ENCODE results near the gene MDH1.

MDH1 gene

DNA sequence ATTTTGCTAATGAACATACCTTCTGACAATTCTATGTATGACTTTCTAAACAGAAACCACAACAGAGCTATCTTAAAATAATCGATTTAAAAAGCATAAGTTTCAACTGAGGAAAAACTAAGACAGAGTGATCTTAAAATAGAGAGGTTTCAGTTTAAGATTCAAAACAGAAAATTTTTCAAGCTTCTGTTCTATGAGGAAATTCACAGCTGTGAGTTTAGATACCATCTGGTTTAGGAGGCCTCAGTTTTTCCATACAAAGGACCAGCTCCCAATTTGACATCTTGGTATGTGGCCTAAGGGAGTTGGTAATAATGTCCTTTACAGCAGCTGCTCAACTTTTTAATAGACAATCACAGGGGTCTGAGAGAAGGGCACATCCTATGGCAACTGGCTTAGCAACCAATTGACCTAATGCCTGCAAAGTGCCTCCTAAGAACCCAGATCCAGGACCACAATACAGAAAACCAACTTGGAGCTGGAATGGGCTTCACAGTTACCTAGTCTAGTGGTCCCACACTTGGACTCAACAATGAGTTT is 39.7 kb downstream of the MDH1 start:
- TF ChIP-seq SIN3A (IDR thresholded peaks at IDR 0.05; ENCODE audit: borderline replicate concordance, insufficient read depth, low read length) (no peak), TAF1 (IDR thresholded peaks at IDR 0.05; ENCODE audit: borderline replicate concordance, insufficient read depth, low read length) (no peak), POLR2AphosphoS5 (IDR thresholded peaks at IDR 0.05; ENCODE audit: low read depth, low read length) (no peak), FOXP2 (optimal IDR thresholded peaks at IDR 0.05; ENCODE audit: borderline replicate concordance, extremely low read depth, extremely low read length, insufficient read depth) (no peak)
- TF ChIP-seq, protein P1, sequence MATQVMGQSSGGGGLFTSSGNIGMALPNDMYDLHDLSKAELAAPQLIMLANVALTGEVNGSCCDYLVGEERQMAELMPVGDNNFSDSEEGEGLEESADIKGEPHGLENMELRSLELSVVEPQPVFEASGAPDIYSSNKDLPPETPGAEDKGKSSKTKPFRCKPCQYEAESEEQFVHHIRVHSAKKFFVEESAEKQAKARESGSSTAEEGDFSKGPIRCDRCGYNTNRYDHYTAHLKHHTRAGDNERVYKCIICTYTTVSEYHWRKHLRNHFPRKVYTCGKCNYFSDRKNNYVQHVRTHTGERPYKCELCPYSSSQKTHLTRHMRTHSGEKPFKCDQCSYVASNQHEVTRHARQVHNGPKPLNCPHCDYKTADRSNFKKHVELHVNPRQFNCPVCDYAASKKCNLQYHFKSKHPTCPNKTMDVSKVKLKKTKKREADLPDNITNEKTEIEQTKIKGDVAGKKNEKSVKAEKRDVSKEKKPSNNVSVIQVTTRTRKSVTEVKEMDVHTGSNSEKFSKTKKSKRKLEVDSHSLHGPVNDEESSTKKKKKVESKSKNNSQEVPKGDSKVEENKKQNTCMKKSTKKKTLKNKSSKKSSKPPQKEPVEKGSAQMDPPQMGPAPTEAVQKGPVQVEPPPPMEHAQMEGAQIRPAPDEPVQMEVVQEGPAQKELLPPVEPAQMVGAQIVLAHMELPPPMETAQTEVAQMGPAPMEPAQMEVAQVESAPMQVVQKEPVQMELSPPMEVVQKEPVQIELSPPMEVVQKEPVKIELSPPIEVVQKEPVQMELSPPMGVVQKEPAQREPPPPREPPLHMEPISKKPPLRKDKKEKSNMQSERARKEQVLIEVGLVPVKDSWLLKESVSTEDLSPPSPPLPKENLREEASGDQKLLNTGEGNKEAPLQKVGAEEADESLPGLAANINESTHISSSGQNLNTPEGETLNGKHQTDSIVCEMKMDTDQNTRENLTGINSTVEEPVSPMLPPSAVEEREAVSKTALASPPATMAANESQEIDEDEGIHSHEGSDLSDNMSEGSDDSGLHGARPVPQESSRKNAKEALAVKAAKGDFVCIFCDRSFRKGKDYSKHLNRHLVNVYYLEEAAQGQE (IDR thresholded peaks at IDR 0.05; ENCODE audit: insufficient read depth in 1 of 2, low read depth in 2 of 2, low read length in 2 of 2): no peak

DNA sequence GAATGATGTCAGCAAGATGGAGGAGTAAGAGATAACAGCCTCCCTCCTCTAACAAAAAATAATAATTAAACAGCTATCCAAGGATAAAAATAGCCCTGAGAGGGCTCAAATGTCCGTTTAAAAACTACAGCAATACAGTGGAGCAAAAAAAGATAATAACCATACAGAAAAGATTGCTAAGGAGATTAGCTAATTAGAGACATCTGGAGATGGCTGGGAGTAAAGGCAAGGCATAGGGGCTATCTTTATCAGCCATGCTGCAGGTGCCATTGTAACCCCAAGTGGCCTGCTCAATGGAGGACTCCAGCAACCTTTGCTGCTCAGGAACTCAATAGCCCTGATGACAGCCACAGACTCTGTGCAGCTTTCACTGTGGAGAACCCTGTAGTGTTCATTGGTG is 42.7 kb downstream of the MDH1 start:
- TF ChIP-seq, protein P1 (IDR thresholded peaks at IDR 0.05; ENCODE audit: insufficient read depth in 1 of 2, low read depth in 2 of 2, low read length in 2 of 2): no peak
- TF ChIP-seq SIN3A (IDR thresholded peaks at IDR 0.05; ENCODE audit: borderline replicate concordance, insufficient read depth, low read length) (no peak), POLR2AphosphoS5 (IDR thresholded peaks at IDR 0.05; ENCODE audit: low read depth, low read length) (no peak), TAF1 (IDR thresholded peaks at IDR 0.05; ENCODE audit: borderline replicate concordance, insufficient read depth, low read length) (no peak)

DNA sequence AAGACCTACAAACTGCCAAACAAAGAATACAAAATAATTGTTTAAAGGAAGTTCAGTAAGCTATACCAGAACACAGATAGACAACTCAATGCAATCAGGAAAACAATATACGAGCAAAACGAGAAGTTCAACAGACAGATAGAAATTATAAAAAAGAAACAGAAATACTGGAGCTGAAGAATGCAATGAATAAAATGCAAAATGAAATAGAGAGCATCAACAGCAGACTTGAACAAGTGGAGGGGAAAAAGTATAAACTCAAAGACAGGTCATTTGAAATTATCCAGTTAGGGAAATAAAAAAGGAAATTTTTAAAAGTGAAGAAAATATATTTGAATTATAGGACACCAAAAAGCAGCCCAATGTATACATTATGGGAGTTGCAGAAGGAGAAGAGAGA is 43.6 kb downstream of the MDH1 start:
- TF ChIP-seq, protein P1 (IDR thresholded peaks at IDR 0.05; ENCODE audit: insufficient read depth in 1 of 2, low read depth in 2 of 2, low read length in 2 of 2): no peak
- TF ChIP-seq TAF1 (IDR thresholded peaks at IDR 0.05; ENCODE audit: borderline replicate concordance, insufficient read depth, low read length): no peak
- TF ChIP-seq SIN3A (IDR thresholded peaks at IDR 0.05; ENCODE audit: borderline replicate concordance, insufficient read depth, low read length): no peak
- no peak for TF ChIP-seq FOXP2 (optimal IDR thresholded peaks at IDR 0.05; ENCODE audit: borderline replicate concordance, extremely low read depth, extremely low read length, insufficient read depth)
- no peak for TF ChIP-seq POLR2AphosphoS5 (IDR thresholded peaks at IDR 0.05; ENCODE audit: low read depth, low read length)

DNA sequence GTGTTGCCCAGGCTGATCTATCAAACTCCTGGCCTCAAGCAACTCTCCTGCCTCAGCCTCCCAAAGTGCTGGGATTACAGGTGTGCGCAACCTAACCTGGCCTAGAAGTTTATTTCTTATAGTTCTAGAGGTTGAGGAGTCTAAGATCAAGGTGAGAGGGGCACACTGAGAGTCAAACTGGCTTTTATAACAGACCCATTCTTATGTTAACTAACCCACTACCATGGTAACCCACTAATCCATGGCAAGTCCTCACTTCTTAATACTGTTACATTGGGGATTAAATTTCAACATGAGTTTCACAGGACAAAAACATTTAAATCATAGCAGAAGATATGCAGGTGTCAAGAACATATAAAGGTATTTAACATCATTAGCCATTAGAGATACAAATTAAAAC is 50.6 kb downstream of the MDH1 start:
- TF ChIP-seq, protein P1 (IDR thresholded peaks at IDR 0.05; ENCODE audit: insufficient read depth in 1 of 2, low read depth in 2 of 2, low read length in 2 of 2): no peak
- no peak for TF ChIP-seq FOXP2 (optimal IDR thresholded peaks at IDR 0.05; ENCODE audit: borderline replicate concordance, extremely low read depth, extremely low read length, insufficient read depth)
- no peak for TF ChIP-seq POLR2AphosphoS5 (IDR thresholded peaks at IDR 0.05; ENCODE audit: low read depth, low read length)
- no peak for TF ChIP-seq SIN3A (IDR thresholded peaks at IDR 0.05; ENCODE audit: borderline replicate concordance, insufficient read depth, low read length)
- no peak for TF ChIP-seq TAF1 (IDR thresholded peaks at IDR 0.05; ENCODE audit: borderline replicate concordance, insufficient read depth, low read length)

DNA sequence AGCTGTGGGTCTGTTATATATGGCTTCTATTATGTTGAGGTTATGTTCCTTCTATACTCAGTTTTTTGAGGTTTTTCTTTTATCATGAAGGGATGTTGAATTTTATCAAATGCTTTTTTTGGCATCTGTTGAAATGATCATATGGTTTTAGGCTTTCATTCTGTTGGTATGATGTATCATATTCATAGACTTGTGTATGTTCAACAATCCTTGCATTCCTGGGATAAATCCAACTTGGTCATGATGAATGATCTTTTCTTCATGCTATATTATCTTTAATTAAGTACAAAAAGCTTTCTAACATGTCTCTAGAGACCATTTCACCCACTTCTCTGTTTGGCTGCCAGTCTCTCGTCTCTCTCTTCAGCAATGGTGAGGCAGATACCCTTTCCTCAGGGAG is 54.2 kb downstream of the MDH1 start:
- TF ChIP-seq SIN3A (IDR thresholded peaks at IDR 0.05; ENCODE audit: borderline replicate concordance, insufficient read depth, low read length) (no peak), FOXP2 (optimal IDR thresholded peaks at IDR 0.05; ENCODE audit: borderline replicate concordance, extremely low read depth, extremely low read length, insufficient read depth) (no peak), TAF1 (IDR thresholded peaks at IDR 0.05; ENCODE audit: borderline replicate concordance, insufficient read depth, low read length) (no peak), POLR2AphosphoS5 (IDR thresholded peaks at IDR 0.05; ENCODE audit: low read depth, low read length) (no peak)
- TF ChIP-seq, protein P1 (IDR thresholded peaks at IDR 0.05; ENCODE audit: insufficient read depth in 1 of 2, low read depth in 2 of 2, low read length in 2 of 2): no peak
